GM10266 (cell line): ENCODE data around the gene UNC45A.

Experiments
- DNase-seq: peaks from one replicate; pipeline ENCODE4 v3.0.0; 2012; ENCODE audit errors: extremely low spot score
- TF ChIP-seq, protein P1 (sequence below): IDR thresholded peaks from 2 replicates; pipeline ENCODE4 v1.5.1; 2012; ENCODE audit warnings: mild to moderate bottlenecking, low read depth; ENCODE audit not compliant: control insufficient read depth, insufficient read depth; ENCODE audit errors: missing control alignments

UNC45A gene

DNA sequence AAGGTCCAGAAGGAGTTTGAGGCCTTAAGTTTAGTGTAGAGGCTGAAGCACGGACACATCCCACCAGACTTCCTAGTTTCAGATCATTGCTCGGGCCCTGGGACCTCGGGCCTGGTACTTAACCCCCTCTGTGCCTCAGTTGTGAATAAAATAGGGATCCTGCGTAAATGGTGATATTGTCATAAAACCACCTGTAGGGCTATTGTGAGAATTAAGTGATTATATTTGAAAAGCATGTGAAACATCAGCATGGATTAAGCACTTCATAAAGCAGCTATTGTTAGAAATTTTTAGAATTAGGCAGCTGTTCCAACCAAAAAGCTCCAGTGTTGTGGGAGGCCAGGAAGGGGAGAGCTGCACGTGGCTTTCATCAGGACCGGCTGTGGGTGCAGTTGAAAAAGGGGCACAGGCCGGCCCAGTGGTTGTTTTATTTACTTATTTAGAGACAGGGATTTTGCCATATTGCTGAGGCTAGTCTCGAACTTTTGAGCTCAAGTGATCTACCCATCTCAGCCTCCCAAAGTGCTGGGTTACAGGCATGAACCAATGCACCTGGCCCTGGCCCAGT, 24.0 kb downstream of the UNC45A start:
- TF ChIP-seq, protein P1, sequence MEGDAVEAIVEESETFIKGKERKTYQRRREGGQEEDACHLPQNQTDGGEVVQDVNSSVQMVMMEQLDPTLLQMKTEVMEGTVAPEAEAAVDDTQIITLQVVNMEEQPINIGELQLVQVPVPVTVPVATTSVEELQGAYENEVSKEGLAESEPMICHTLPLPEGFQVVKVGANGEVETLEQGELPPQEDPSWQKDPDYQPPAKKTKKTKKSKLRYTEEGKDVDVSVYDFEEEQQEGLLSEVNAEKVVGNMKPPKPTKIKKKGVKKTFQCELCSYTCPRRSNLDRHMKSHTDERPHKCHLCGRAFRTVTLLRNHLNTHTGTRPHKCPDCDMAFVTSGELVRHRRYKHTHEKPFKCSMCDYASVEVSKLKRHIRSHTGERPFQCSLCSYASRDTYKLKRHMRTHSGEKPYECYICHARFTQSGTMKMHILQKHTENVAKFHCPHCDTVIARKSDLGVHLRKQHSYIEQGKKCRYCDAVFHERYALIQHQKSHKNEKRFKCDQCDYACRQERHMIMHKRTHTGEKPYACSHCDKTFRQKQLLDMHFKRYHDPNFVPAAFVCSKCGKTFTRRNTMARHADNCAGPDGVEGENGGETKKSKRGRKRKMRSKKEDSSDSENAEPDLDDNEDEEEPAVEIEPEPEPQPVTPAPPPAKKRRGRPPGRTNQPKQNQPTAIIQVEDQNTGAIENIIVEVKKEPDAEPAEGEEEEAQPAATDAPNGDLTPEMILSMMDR = no peak
- DNase-seq = no peak

DNA sequence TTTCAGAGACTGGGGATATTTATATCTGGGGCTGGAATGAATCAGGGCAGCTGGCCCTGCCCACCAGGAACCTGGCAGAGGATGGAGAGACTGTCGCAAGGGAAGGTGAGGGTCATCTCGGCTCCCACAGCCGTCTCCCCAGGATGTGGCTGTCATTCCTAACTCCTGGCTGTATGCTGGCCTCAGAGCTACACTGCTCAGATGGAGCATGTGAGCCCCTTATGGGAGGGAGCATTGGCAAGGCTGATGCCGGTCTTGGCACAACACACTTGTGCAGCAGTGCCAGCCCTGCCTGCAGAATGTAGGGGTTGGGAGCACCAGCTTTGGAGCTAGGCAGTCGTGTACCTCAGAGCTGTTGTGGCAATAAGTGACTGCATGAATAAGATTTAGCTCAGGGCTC, 24.8 kb downstream of the UNC45A start:
- TF ChIP-seq, protein P1 = no peak
- DNase-seq = no peak

DNA sequence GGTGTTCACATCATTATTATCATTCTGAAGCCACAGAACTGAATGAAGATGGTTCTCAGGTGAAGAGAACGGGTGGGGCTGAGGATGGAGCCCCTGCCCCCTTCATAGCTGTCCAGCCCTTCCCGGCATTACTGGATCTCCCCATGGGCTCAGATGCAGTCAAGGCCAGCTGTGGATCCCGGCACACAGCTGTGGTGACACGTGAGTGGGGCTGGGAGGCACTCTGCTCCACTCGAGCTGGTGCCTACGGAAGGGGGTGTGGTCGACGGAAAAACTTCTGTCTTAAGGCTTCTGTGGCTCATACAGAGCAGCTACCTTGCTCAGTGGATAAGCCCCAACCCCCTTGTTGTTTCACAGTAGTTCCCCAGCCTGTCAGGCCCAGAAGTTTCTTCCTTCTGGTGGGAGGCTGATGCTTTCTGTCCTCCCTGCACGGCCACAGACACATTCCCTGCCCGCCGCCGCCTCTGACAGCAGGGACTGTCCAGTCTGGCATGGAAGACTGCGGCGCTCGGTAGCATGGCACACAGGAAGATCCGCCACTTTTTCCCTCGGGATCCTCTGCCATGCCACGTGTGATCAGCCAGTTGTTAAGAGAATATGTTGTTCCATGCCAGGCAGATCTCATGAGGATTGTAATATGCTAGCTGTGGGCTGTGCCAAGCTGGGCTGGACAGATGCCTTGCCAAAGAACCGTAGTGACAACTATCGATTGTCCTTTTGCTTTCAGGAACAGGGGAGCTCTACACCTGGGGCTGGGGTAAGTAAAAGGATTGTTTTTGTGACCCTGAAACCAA, 25.4 kb downstream of the UNC45A start:
- DNase-seq = no peak
- TF ChIP-seq, protein P1 = no peak

DNA sequence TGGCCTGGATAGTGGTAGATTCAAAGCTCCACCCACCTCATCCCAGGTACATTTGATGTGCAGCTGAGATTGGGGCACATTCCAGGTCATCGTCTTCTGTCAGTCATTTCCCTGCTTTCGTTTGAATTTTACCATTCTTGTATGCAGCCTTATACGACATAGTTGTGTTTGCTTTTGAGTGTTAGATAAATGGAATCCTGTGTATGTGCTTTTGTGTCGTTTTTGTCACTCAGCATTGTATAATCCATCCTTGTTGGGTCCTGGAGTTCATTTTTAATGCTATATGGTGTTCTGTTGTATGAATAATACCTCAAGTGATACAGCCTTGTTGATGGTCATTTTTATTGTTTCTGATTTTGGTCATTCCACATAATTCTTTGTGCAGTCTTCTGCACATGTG, 26.9 kb downstream of the UNC45A start:
- DNase-seq = no peak
- TF ChIP-seq, protein P1 = no peak

DNA sequence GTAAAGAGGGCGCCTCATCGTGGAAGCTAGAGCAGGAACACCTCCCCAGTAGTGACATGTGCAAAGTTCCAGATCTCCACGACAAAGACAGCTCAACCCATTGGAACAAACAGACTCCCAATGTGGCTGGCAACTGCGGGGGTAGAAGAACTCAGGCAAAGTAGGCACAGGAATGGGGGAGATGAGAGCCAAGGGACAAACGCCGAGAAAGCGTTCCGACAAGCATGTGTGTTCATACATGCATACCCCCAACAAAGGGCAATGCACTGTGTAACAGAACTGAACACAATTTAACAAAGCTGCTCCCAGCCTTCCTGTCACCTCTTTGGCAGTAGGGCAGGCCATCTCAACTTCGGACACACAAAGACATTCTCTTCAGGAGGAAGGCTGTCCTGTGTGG, 31.2 kb downstream of the UNC45A start:
- TF ChIP-seq, protein P1 = no peak
- DNase-seq = no peak

DNA sequence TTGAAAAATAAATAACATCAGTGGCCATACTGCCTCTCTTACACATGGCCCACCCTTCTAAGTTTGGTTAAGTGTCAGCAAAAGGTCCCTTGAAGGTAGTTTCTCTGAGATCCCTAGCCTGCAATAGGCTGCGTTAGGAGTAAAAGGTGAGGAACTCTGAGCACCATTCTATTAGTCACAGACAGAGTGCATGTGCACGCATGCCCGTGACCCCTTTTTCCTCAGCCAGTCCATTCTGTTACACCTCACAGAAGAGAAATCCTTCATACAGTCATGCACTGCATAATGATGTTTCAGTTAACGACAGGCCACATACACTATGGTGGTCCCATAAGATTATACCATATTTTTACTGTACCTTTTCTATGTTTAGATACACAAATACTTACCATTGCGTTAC, 32.1 kb downstream of the UNC45A start:
- TF ChIP-seq, protein P1 = no peak
- no peak for DNase-seq

DNA sequence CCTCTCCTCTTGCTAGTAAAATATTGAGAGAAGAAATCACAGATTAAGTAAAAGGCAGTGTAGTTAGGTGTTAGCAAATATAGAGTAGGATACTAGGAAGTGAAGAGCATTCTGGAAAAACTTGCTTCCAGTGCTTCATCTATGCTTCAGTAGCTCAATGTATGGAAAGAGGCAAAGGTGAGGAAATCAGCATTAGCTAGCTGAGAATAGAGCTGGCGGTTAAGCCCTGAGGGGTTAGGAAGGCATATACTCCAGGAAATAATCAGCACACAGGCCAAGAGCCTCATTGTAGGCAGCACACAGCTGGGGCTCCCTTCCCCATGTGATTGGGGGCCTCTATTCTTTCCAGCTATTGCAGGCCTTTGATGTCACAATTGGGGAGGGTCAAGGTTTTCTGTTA, 33.3 kb downstream of the UNC45A start:
- DNase-seq = no peak
- TF ChIP-seq, protein P1 = no peak
